ENCODE measurements around the gene ETV4. TPM values are rescaled to one million over a fixed set of nuclear protein-coding genes. Genes with fewer than 3 reads are reported as not detected.

ETV4 gene
- total RNA-seq, 4 donors from 2014 or later, result 0.22 TPM; not detected in 3

- TF ChIP-seq, protein P1, sequence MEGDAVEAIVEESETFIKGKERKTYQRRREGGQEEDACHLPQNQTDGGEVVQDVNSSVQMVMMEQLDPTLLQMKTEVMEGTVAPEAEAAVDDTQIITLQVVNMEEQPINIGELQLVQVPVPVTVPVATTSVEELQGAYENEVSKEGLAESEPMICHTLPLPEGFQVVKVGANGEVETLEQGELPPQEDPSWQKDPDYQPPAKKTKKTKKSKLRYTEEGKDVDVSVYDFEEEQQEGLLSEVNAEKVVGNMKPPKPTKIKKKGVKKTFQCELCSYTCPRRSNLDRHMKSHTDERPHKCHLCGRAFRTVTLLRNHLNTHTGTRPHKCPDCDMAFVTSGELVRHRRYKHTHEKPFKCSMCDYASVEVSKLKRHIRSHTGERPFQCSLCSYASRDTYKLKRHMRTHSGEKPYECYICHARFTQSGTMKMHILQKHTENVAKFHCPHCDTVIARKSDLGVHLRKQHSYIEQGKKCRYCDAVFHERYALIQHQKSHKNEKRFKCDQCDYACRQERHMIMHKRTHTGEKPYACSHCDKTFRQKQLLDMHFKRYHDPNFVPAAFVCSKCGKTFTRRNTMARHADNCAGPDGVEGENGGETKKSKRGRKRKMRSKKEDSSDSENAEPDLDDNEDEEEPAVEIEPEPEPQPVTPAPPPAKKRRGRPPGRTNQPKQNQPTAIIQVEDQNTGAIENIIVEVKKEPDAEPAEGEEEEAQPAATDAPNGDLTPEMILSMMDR (IDR thresholded peaks at IDR 0.05; ENCODE audit: low read depth), result no peak
Measured at GRCh38 chr17:43559161-43559816, 13.1 kb upstream of the ETV4 start.

- TF ChIP-seq, protein P1 (IDR thresholded peaks at IDR 0.05; ENCODE audit: low read depth), result no peak
Measured at GRCh38 chr17:43558805-43559160, 12.6 kb upstream of the ETV4 start.

- TF ChIP-seq, protein P1 (IDR thresholded peaks at IDR 0.05; ENCODE audit: low read depth), result no peak
Measured at GRCh38 chr17:43556292-43556691, 10.2 kb upstream of the ETV4 start.

- TF ChIP-seq, protein P1 (IDR thresholded peaks at IDR 0.05; ENCODE audit: low read depth), result no peak
Measured at GRCh38 chr17:43554857-43555256, 8.7 kb upstream of the ETV4 start.

- TF ChIP-seq, protein P1 (IDR thresholded peaks at IDR 0.05; ENCODE audit: low read depth), result no peak
Measured at GRCh38 chr17:43553573-43553972, 7.4 kb upstream of the ETV4 start.

- TF ChIP-seq, protein P1 (IDR thresholded peaks at IDR 0.05; ENCODE audit: low read depth), result no peak
Measured at GRCh38 chr17:43552229-43552837, 6.2 kb upstream of the ETV4 start.

DNA sequence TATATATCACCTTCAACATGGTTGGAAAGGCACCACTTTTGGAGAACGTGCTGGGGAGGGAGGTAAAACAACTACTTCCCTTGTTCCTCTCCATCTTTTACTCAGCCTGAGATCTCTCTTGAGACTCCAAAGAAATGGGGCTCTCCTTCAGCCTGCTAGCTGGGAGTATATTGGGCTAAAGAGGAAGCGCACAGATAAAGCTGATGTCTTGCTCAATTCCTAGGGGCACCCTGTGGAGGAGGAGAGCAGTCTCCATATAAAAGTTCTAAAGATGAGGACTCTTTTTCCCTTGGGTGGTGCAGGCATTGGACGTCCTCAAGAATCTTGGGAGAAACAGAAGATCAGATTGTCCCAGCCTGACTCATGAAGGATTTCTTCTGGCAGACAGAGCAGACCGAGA, 4.6 kb upstream of the ETV4 start:
- TF ChIP-seq, protein P1 (IDR thresholded peaks at IDR 0.05; ENCODE audit: low read depth), result no peak

All from subcutaneous adipose tissue (tissue), 4 donors.